Bronchial epithelial cell (primary cell): ENCODE measurements around the gene GLIS1. TPM values are rescaled to one million over a fixed set of nuclear protein-coding genes. Genes with fewer than 3 reads are reported as not detected.
A peak's percentile ranks its signal among the peaks of the same experiment; 100 is the strongest.
"Not testable (repeated sequence)": the region's sequence is repeated elsewhere in the genome, so short reads cannot be mapped to it uniquely, and the experiment has no call there.

ENCODE experiments used
- DNase-seq: peaks from one replicate; pipeline ENCODE4 v3.0.0-alpha.2; 2010; ENCODE audit warnings: low read depth
- FAIRE-seq: peaks from 2 replicates; lab custom pipeline; 2011; peaks lifted over from hg19 to GRCh38; lab: Jason Lieb, UNC
- H3K27me3 ChIP-seq: 2 replicates; pipeline ENCODE4 v1.5.1; 2011; ENCODE audit warnings: low read length; ENCODE audit not compliant: control insufficient read depth, insufficient read depth
- H3K36me3 ChIP-seq: 2 replicates; pipeline ENCODE4 v1.5.1; 2011; ENCODE audit warnings: low read length; ENCODE audit not compliant: control insufficient read depth, insufficient read depth
- H3K4me3 ChIP-seq: 2 replicates; pipeline ENCODE4 v1.5.1; 2011; ENCODE audit warnings: mild to moderate bottlenecking, low read depth, low read length, control low read depth
- total RNA-seq: library from RNA; depleted of rRNA; stranded (reverse); fragments of >200 nt; gene quantifications from 2 replicates; pipeline ENCODE4 v1.2.1, GENCODE V29; 2014
- TF ChIP-seq, protein P1 (sequence below): IDR thresholded peaks from 2 replicates; pipeline ENCODE4 v1.5.1; 2011; ENCODE audit warnings: mild to moderate bottlenecking, moderate library complexity, low read length, control low read depth, inconsistent platforms; ENCODE audit not compliant: insufficient read depth, severe bottlenecking

Gene GLIS1
- total RNA-seq, 1 donor from 2014 or later = under 0.01 TPM

DNA sequence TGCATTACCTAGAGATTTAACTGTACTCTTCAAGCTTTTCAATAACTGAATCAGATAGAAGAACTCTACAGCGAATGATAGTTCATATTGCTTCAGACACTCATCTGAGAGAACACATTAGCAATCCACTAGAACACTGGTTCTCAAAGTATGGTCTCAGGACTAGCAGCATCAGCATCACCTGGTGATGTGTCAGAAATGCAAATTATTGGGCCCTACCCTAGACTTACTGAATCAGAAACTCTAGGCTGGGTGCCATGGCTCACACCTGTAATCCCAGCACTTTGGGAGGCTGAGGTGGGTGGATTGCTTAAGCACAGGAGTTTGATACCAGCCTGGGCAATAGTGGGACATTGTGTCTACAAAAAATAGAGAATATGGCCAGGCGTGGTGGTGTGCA, 24.9 kb upstream of the GLIS1 start:
- no peaks in the 10 kb centered on the region for H3K27me3 ChIP-seq
- DNase-seq (peak; percentile 81), FAIRE-seq (peak; percentile 13)
- no peak overlapping the region for H3K4me3 ChIP-seq
- TF ChIP-seq, protein P1, sequence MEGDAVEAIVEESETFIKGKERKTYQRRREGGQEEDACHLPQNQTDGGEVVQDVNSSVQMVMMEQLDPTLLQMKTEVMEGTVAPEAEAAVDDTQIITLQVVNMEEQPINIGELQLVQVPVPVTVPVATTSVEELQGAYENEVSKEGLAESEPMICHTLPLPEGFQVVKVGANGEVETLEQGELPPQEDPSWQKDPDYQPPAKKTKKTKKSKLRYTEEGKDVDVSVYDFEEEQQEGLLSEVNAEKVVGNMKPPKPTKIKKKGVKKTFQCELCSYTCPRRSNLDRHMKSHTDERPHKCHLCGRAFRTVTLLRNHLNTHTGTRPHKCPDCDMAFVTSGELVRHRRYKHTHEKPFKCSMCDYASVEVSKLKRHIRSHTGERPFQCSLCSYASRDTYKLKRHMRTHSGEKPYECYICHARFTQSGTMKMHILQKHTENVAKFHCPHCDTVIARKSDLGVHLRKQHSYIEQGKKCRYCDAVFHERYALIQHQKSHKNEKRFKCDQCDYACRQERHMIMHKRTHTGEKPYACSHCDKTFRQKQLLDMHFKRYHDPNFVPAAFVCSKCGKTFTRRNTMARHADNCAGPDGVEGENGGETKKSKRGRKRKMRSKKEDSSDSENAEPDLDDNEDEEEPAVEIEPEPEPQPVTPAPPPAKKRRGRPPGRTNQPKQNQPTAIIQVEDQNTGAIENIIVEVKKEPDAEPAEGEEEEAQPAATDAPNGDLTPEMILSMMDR = no peak
- no peaks in the 10 kb centered on the region for H3K36me3 ChIP-seq

DNA sequence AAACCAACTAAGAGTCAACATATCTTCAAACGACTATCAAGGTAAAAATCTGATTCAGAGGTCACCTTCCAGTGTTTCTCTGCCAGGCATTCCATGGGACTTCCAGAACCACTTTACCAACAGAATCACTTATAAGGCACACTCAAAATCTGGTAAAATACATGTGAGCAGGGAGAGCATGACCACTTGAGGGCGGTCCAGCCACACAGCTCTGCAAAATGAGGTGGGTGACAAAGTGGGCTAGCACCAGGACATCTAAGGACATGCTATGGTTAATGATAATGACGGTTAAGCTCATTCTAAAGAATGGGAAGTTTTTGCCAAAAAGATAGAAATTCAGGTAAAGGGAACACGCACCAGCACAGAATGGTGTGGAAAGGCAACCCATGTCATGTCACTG, 24.5 kb upstream of the GLIS1 start:
- Histone ChIP-seq H3K27me3 (no peaks in the 10 kb centered on the region), H3K4me3 (no peak overlapping the region), H3K36me3 (no peaks in the 10 kb centered on the region)
- DNase-seq (no peak), FAIRE-seq (no peak)
- TF ChIP-seq, protein P1 = no peak

DNA sequence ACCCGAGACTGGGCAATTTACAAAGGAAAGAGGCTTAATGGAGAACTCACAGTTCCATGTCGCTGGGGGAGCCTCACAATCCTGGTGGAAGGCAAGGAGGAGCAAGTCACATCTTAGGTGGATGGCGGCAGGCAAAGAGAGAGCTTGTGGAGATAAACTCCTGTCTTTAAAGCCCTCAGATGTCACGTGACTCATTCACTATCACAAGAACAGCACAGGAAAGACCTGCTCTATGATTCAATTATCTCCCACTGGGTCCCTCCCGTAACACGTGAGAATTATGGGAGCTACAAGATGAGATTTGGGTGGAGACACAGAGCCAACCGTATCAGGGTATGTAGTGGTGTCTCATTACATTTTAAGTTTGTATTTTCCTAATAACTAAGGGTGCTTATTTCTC, 21.5 kb upstream of the GLIS1 start:
- DNase-seq, H3K27me3 ChIP-seq, H3K4me3 ChIP-seq, H3K36me3 ChIP-seq, FAIRE-seq: not testable (repeated sequence)

GRCh38 chr1:53755874-53756273, 16.9 kb upstream of the GLIS1 start:
- TF ChIP-seq, protein P1 = no peak
- Histone ChIP-seq H3K27me3 (no peaks in the 10 kb centered on the region), H3K36me3 (no peaks in the 10 kb centered on the region), H3K4me3 (no peak overlapping the region)
- DNase-seq = no peak
- no peak for FAIRE-seq

DNA sequence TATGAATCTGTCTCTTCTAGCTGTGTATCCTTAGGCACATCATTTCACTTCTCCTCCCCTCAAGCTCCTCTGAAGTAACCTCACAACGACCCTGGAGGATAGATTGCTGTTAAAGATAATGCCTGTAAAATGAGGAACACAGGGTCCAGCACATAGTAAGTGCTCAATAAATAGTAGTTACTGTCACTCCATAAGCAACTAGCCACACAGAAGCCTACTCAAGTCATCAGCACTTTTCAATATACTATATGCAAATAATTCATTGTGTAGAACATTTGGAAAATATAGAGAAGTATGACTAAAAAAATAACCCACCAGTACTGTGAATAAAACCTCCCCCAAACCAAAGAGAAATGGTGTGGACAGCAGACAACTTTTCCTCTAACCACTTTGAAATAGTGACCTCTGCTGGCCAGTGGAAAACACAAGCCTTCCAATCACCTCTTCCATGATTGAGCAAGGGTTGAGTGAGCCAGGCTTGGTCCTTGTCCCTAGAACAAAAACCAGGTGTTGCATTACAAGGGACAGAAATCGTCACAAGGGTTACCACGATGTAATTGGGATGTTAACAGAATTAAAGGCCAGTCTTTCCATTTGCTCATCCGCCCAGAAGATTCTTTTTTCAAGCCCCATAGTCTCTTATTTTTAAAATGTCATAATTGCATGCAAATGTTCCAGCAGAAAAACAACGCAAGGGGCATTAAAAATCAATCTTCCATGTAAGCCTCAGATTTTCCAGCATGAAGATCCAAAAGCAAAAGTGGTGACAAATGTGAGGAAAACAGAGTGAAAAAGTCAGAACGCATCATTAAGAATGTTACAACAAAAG, 15.7 kb upstream of the GLIS1 start:
- FAIRE-seq = no peak

DNA sequence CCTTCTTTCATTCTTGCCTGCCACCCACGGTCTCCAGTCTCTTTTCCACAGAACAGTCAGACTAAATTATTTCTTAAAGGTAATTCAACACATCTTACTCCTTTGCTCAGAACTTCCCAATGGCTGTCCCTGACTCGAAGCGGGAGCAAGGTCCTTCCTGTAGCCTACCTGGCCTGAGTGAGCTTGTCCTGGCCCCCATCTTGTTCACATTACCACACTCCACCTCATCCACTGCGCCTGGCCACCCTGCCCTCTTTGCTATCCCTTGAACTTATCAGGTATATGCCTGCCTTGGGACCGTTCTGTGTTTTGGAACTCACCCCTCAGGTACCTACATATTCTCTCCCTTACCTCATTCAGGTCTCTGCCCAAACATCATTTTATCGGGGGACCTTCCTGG, 13.3 kb upstream of the GLIS1 start:
- no peak for DNase-seq
- H3K4me3 ChIP-seq = no peak overlapping the region
- TF ChIP-seq, protein P1 = no peak
- no peak for FAIRE-seq
- no peaks in the 10 kb centered on the region for H3K27me3 ChIP-seq
- H3K36me3 ChIP-seq = no peaks in the 10 kb centered on the region

More for the DNA sequence above, 15.7 kb upstream of the GLIS1 start:
- TF ChIP-seq, protein P1 = peak; percentile 67
- H3K4me3 ChIP-seq = no peak overlapping the region
- DNase-seq = peak; percentile 50
- no peaks in the 10 kb centered on the region for H3K27me3 ChIP-seq
- H3K36me3 ChIP-seq = no peaks in the 10 kb centered on the region
